Activated CD4-positive, alpha-beta T cell treated with anti-CD3 and anti-CD28 coated beads for 24 hours (primary cell): ENCODE measurements around the gene CALCR.
A peak's percentile ranks its signal among the peaks of the same experiment; 100 is the strongest.

Source experiments
- DNase-seq, 2 donors: peaks; one replicate each; pipeline ENCODE4 v3.0.0-alpha.2; 2020; ENCODE audit warnings: low read depth in 2 of 2

CALCR gene

DNA sequence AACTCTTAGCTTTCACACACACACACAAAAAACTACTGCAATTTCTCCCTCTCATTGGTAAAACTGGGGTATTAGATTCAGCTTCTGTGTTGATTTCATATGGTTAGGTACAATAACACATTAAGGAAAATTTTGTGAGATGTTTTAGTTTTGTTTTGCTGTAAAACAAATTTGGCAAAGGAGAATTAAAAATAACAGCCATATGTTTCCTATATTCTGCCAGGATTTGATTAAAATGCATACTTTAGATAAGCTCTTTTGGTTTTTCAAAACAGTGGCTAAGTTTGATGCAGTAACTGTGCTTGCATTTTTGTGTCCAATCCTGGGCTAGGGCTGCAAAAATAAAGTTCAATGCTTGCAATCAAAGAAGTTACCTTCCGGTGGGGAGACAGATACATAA is 126.3 kb downstream of the CALCR start:
- no peak for DNase-seq

DNA sequence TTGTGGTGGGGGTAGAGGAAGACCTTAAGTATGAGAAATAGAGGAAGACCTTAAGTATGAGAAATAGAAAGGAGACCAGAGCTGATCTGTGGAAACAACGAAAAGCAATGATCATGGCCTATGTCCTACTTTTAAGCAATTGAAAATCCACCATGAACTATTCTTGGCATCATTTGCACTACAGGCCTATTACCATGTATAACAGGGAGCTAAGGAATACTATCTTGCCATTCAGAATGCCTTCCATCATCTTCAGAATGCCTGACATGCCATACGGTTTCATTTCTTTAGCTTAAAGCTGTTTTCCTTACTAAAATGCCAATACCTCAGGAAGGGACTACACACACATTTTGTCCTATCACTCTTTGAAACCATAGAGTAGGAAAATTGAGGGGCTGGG is 127.0 kb downstream of the CALCR start:
- no peak for DNase-seq

DNA sequence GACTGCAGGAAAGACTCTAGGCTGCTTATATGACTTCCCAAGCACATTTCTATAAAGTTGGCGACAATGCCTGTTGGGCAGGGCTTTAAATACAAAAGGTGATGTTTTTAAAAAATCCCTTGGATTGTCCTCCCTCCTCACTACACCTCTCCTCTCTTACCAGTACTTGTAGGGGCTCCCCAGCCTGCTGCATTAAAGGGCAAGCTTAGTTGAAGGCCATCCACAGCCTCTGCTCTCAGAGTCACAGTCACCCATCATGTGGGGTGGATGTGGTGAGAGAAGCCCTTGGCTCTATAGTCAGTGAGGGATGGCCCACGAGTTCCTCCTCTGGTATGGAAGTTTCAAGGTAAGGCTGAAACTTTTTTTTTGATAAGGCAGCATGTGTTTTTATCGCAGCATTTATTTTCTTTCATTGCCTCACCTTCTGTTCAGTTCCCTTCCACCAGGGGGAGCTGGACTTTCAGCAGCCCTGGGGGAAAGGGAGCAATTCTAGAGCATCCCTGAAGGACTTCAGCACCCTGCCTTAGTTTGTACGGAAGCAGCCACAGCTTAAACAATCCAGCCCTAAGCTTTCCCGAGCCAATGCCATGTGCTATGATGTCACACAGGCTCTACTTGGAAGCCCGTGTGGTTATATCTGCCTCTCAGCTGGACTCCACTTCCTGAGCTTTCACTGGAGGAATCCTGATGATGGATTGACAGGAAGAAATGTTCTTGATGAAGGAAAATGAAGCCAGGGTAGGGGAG is 131.9 kb downstream of the CALCR start:
- DNase-seq = peak in 1 of 2 donors; percentile 11

- DNase-seq = no peak
Measured at GRCh38 chr7:93435791-93436190, 138.7 kb downstream of the CALCR start.

GRCh38 chr7:93432130-93432529 is 142.4 kb downstream of the CALCR start:
- no peak for DNase-seq

- DNase-seq = no peak
Measured at GRCh38 chr7:93430917-93431588, 143.5 kb downstream of the CALCR start.

DNA sequence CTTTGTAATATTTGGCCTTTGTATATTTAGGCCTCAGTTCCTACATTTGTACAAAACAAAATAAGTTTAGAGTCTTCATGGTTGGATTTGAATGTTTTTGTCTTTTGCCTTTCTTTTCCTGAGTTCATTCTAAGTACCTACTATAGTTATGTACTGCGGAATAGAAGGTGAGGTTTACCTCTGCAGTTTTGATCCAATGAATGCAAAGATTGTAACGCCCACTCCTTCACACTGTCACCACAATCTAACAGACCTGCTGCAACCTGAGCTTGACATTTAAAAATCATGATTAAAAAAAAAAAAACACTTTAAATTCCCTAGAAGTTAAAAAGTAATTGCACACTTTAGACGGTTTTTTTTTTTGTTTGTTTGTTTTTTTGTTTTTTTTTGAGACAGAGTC is 145.0 kb downstream of the CALCR start:
- no peak for DNase-seq

GRCh38 chr7:93427107-93427506 is 147.4 kb downstream of the CALCR start:
- no peak for DNase-seq

DNA sequence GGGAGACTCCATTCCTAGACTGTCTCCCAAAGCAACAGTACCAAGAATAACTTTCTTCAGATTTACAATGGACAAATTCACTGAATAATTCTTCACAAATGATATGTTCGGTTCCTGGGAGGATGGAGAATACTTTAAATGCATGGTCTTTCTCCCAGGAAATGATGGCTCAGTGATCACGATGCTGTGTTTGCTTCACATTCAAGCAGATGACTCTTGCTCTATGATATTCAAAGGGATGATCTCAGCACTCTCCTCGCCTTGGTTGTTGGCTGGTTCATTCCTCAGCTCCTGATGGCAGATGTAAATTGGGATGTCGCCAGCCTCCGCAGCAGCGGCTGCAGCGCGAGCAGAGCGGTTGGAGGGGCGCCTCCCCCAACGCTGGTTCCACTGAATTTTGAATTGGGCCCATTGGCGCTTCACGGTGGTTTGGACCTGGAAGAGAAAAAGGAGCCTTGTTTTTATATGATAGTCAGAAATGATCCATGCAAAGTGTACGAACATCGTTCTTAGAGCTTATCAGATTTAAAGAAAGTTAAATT is 148.3 kb downstream of the CALCR start:
- no peak for DNase-seq

DNA sequence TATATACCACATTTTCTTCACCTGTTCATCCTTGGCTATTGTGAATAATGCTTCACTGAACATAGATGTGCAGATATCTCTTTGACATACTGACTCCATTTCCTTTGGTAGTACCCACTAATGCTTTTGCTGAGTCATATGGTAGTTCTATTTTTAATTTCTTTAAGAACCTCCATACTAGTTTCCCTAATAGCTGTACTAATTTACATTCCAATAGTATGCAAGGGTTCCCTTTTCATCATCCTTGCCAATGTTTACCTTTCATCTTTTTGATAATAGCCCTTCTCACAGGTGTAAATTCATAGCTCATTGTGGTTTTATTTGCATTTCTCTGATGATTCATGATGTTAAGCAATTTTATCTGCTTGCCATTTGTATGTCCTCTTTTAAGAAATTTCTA is 159.9 kb downstream of the CALCR start:
- DNase-seq = no peak

DNA sequence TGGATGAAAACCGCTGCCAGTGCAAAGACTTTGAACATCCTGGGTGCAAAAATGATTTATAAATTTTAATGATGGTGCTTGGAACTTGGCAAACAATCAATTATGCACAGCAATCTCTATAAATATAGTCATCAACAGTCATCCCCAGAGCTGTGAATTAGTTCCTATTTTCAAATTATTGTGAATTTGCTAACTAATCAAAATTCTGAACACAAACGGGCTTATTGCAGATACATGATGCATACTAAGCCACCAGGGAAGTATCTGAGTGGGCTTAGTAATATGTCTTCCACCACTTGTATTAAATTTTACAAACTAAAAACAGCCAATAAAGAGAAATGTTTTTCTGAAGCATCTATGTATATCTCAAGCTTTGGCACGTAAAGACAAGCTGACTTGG is 165.2 kb downstream of the CALCR start:
- DNase-seq = no peak

DNA sequence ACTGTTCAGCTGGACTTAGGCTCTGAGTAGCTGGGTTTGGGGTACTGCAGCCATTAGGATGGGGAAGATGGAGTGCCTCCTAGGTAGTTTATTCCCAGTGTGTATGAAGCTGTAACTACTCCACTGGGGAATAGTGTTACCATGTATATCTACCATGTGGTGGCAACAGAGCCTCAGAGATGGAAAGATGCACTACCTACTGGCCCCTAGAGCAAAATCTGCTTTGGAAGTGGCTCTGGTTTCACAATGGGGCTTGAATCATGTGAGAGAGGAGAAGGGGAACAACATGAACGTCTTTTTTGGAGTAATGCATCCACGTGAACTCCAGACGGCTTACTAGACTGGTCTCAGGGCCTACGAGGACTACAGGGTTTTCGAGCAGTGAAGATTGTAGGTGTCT is 167.3 kb downstream of the CALCR start:
- DNase-seq = no peak

GRCh38 chr7:93402944-93403343 is 171.6 kb downstream of the CALCR start:
- DNase-seq = no peak

DNA sequence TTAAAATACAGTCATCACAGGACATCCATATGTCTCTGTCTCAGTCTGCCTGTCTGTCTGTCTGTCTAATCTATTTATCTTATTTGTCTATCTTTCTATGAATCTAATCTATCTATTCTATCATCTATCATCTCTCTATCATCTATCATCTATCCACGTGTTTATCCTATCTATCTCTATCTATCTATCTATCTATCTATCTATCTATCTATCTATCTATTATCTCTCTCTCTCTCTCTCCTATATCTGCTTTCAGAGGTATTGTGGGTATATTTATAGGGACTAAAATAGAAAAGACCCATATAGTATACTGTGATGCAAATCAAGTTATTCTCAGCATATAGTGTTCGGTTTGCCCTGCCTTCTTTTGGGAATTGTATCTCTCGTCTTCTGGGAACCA is 174.9 kb downstream of the CALCR start:
- no peak for DNase-seq

DNA sequence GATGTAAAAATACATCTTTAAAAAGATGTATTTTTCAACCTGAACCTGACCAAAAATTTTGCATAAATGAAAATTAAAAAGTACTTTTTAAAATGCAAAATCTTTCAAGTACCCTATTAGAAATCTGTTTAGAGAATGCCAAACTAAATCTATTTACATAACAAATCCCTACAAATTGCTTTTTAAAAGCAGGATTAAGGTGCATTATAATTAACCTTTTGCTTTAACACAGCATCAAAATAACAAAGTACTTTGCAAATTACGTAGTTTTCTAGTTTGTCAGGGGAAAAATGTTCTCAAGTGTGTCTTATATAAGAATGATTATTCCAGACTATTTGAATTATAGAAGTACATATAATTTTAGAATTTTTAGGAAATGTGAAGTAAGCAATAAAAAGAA is 181.5 kb downstream of the CALCR start:
- DNase-seq = no peak

DNA sequence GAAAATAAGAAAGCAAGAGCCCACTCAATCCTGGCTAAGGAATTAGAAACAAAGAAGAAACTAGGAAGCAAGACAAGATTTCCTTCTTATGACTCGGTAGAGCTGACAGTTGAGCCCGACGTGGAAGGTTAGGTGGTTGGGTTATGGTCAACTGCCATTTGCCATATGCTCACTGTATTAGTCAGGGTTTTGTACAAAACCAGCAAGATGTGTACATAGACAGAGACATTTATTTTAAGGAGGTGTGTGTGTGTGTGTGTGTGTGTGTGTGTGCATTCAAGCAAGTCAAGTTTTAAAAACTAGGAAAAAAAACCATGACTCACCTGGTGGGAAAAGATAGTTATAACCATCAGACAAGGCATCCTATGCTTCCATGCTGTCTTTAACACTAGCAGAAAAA is 183.9 kb downstream of the CALCR start:
- DNase-seq = no peak

GRCh38 chr7:93382362-93382761 is 192.2 kb downstream of the CALCR start:
- no peak for DNase-seq

DNA sequence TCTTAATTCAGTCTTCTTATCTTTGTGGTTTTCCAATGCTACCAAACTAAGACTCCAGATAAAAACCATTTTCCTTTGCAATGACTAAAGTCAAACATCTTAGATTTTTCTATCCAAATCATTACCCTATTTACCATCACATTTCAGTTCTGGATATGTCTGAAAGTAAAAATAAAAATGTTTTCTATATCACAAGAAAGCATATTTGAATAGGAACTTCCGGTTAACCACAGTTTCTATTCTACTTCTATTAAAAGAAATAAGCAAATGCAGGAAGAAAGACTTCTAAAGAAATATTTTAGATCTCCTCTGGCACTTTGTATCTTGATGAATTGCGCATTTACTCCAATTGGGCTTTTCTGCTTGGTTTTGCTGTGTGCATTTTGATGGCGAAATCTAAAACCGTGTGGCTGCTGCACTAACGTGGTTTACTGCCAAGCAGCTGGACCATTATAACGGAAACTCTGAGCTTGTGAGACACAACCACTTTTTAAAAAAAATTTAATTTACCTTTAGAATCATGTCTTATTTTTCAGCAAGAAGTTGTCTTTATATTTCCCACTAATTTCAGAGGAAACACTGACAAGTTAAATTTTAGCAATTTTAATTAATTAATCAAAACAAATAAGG is 196.3 kb downstream of the CALCR start:
- DNase-seq = no peak

GRCh38 chr7:93375603-93376002 is 198.9 kb downstream of the CALCR start:
- no peak for DNase-seq
